22Rv1 (cell line): ENCODE data around the gene EXOC2.

ENCODE experiments used
- H3K27ac ChIP-seq: fragments of 450-650 bp; 2 replicates; pipeline ENCODE4 v1.5.1; 2017
- ZFX ChIP-seq: fragments of 450-650 bp; IDR thresholded peaks from 2 replicates; pipeline ENCODE4 v1.6.1; 2017; ENCODE audit warnings: antibody characterized with exemption, borderline replicate concordance
- TF ChIP-seq, protein P1 (sequence below): fragments of 450-650 bp; IDR thresholded peaks from 2 replicates; pipeline ENCODE4 v1.5.1; 2017; ENCODE audit warnings: mild to moderate bottlenecking

The EXOC2 gene

DNA sequence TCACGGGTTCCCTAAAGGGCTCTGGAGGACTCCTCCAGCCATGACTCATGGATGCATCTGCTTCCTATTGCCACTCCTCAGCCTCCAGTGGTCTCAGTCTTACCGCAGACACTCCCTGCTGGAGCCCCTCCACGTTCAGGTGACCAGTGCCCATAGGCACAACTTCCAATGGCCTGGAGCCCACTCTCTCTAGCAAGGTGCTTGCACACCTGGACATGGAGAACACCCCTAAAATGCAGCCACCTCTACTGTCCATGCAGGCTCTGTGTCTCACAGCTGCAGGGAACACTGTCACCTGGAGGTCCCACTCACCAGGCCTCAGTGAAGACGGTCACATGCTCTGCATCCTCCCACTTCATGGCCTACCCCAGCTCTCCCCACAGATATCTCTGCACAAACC lies 72.0 kb downstream of the EXOC2 start:
- no peak overlapping the region for H3K27ac ChIP-seq
- TF ChIP-seq ZFX = no peak
- TF ChIP-seq, protein P1, sequence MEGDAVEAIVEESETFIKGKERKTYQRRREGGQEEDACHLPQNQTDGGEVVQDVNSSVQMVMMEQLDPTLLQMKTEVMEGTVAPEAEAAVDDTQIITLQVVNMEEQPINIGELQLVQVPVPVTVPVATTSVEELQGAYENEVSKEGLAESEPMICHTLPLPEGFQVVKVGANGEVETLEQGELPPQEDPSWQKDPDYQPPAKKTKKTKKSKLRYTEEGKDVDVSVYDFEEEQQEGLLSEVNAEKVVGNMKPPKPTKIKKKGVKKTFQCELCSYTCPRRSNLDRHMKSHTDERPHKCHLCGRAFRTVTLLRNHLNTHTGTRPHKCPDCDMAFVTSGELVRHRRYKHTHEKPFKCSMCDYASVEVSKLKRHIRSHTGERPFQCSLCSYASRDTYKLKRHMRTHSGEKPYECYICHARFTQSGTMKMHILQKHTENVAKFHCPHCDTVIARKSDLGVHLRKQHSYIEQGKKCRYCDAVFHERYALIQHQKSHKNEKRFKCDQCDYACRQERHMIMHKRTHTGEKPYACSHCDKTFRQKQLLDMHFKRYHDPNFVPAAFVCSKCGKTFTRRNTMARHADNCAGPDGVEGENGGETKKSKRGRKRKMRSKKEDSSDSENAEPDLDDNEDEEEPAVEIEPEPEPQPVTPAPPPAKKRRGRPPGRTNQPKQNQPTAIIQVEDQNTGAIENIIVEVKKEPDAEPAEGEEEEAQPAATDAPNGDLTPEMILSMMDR = no peak

DNA sequence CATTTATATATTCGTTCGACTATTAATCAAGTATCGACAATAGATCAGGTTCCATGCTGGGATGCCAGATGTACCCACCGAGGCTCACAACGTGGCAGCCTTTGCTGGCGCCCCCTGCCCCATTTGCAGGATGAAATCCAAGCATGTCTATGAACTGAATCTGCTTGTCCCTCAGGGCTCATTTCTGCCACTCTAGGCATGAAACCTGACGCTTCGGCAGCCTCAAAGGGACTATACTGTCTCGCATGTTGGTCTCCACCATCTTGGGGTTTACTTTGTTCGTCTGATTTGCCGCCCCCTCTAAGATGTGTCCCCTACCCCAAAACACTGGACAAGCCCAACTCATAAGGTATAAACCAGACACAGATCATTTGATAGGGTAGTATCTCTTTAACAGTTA lies 72.8 kb downstream of the EXOC2 start:
- H3K27ac ChIP-seq = no peak overlapping the region
- no peak for TF ChIP-seq ZFX
- TF ChIP-seq, protein P1 = no peak

DNA sequence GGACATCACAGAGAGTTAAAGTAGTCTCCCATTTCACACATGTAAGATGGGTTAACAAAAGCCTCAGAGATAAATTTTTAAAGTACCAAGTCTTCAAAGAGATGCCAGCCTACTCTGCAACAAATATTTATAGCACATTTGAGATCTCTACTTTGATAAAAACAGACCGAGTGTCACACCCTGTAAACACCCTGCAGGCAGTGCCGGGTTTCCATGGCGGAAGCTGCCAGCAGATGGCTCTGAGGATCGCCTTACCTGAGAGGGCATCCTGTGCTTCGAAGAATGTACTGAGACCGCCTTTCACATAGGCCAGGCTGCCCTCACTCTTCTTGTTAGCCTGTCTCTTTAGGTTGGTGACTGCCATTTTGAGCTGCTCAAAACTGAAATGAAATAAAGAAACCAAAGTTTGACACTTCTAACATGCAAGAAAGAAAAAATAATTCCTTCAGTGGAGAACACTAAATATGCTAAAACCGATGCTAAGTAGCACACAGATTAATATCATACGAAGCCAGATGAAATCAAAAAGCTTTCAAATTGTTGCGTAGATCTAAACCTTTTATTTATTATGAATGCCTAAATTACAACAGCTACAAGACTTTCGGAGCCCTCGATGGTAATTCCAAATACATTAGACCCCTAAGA lies 75.4 kb downstream of the EXOC2 start:
- TF ChIP-seq, protein P1 = peak; percentile 77
- TF ChIP-seq ZFX = no peak
- no peak overlapping the region for H3K27ac ChIP-seq

DNA sequence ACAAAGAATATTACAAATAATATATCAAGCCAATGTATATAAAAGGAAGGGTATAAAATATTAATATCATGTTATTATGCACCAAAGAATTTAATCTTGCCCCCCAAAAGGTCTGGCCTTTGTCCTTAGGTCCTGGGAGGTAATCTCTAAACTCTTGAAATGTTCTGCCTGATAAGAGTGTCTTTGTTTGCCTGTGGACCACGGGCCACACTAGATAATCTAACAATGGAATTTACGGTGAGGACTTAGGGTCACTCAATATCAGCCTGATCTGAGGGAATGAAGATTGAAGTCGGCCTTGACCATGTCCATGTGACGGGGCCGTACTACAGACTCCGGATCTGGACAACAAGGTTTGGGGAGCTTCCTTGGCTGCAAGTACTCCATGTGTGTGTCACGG lies 79.0 kb downstream of the EXOC2 start:
- TF ChIP-seq, protein P1 = no peak
- TF ChIP-seq ZFX = no peak
- H3K27ac ChIP-seq = no peak overlapping the region

- no peak overlapping the region for H3K27ac ChIP-seq
- TF ChIP-seq, protein P1 = no peak
- no peak for TF ChIP-seq ZFX
Observed at GRCh38 chr6:611928-612327, 81.0 kb downstream of the EXOC2 start.

- no peak for TF ChIP-seq ZFX
- TF ChIP-seq, protein P1 = no peak
Observed at GRCh38 chr6:610882-611281, 82.1 kb downstream of the EXOC2 start.

GRCh38 chr6:609905-610304 lies 83.0 kb downstream of the EXOC2 start:
- no peak overlapping the region for H3K27ac ChIP-seq
- no peak for TF ChIP-seq ZFX
- TF ChIP-seq, protein P1 = no peak

More at GRCh38 chr6:610882-611281, 82.1 kb downstream of the EXOC2 start:
- H3K27ac ChIP-seq = no peak overlapping the region
